HG02943 (cell line): ENCODE measurements around the gene SPEN.

Experiments
- ATAC-seq: cut with Tn5 transposase; IDR thresholded peaks from one replicate; pipeline ENCODE4 v1.9.1; 2021; ENCODE audit warnings: mild to moderate bottlenecking, low read depth, moderate library complexity; ENCODE audit not compliant: unreplicated experiment

SPEN gene

GRCh38 chr1:15957221-15958095, 110.0 kb downstream of the SPEN start:
- no peak for ATAC-seq

- ATAC-seq = no peak
Observed at GRCh38 chr1:15958111-15958510, 110.6 kb downstream of the SPEN start.

- no peak for ATAC-seq
Observed at GRCh38 chr1:15958793-15959192, 111.3 kb downstream of the SPEN start.

GRCh38 chr1:15959424-15959823, 111.9 kb downstream of the SPEN start:
- no peak for ATAC-seq

GRCh38 chr1:15959827-15960446, 112.4 kb downstream of the SPEN start:
- no peak for ATAC-seq

- ATAC-seq = no peak
Observed at GRCh38 chr1:15960808-15961207, 113.3 kb downstream of the SPEN start.

- no peak for ATAC-seq
Observed at GRCh38 chr1:15961492-15961891, 114.0 kb downstream of the SPEN start.

- ATAC-seq = no peak
Observed at GRCh38 chr1:15962176-15962575, 114.7 kb downstream of the SPEN start.

- ATAC-seq = no peak
Observed at GRCh38 chr1:15962671-15963362, 115.3 kb downstream of the SPEN start.

- no peak for ATAC-seq
Observed at GRCh38 chr1:15963363-15963967, 116.0 kb downstream of the SPEN start.

- ATAC-seq = no peak
Observed at GRCh38 chr1:15963968-15964648, 116.6 kb downstream of the SPEN start.

- ATAC-seq = no peak
Observed at GRCh38 chr1:15965228-15965767, 117.8 kb downstream of the SPEN start.

GRCh38 chr1:15966081-15966955, 118.8 kb downstream of the SPEN start:
- ATAC-seq = peak; percentile 67

- ATAC-seq = no peak
Observed at GRCh38 chr1:15966956-15967344, 119.4 kb downstream of the SPEN start.

- ATAC-seq = no peak
Observed at GRCh38 chr1:15968172-15968571, 120.7 kb downstream of the SPEN start.

- no peak for ATAC-seq
Observed at GRCh38 chr1:15969321-15969880, 121.9 kb downstream of the SPEN start.

GRCh38 chr1:15970911-15971310, 123.4 kb downstream of the SPEN start:
- no peak for ATAC-seq

- ATAC-seq = no peak
Observed at GRCh38 chr1:15972409-15972808, 124.9 kb downstream of the SPEN start.

- ATAC-seq = no peak
Observed at GRCh38 chr1:15973772-15974171, 126.3 kb downstream of the SPEN start.
